ENCODE data around the gene BTG2.

Gene BTG2

GRCh38 chr1:203354246-203354645 is 48.9 kb downstream of the BTG2 start:
- H3K4me3 ChIP-seq (ENCODE audit: low read length): no peak overlapping the region

GRCh38 chr1:203359010-203359571 is 53.8 kb downstream of the BTG2 start:
- peaks cover 29% of the 10 kb centered on the region for H3K27me3 ChIP-seq (ENCODE audit: insufficient read depth, low read length)
- H3K9me3 ChIP-seq (ENCODE audit: low read length): no peaks in the 10 kb centered on the region

More at GRCh38 chr1:203354246-203354645, 48.9 kb downstream of the BTG2 start:
- Histone ChIP-seq H3K9me3 (ENCODE audit: low read length) (no peaks in the 10 kb centered on the region), H3K4me1 (ENCODE audit: insufficient read depth, low read length) (no peaks in the 10 kb centered on the region), H3K36me3 (ENCODE audit: insufficient read depth, low read length) (no peaks in the 10 kb centered on the region), H2AFZ (ENCODE audit: low read depth, low read length) (no peak overlapping the region), H3K27me3 (ENCODE audit: insufficient read depth, low read length) (peaks cover 22% of the 10 kb centered on the region)

More at GRCh38 chr1:203359010-203359571, 53.8 kb downstream of the BTG2 start:
- no peak overlapping the region for H2AFZ ChIP-seq (ENCODE audit: low read depth, low read length)
- no peaks in the 10 kb centered on the region for H3K4me1 ChIP-seq (ENCODE audit: insufficient read depth, low read length)
- H3K36me3 ChIP-seq (ENCODE audit: insufficient read depth, low read length): no peaks in the 10 kb centered on the region
- H3K4me3 ChIP-seq (ENCODE audit: low read length): no peak overlapping the region

All from neuron (in vitro differentiated cells).